SK-N-SH (cell line): Measurements from ENCODE around the gene HASPIN.

Experiments used
- CHD2 ChIP-seq: fragments of 150-350 bp; IDR thresholded peaks from 2 replicates; pipeline ENCODE4 v1.6.1; 2018; ENCODE audit warnings: low read length; ENCODE audit not compliant: partially characterized antibody
- EP300 ChIP-seq, 2 experiments: IDR thresholded peaks; 2 replicates each; pipeline versions ENCODE4 v1.4.0 to v1.6.1; 2012; ENCODE audit warnings: borderline replicate concordance in 1 of 2, low read depth in 1 of 2, low read length in 1 of 2
- EZH2phosphoT487 ChIP-seq: fragments of 200-600 bp; sonication (generic); IDR thresholded peaks from 2 replicates; pipeline ENCODE4 v1.6.1; 2017; ENCODE audit warnings: low read depth, mixed run types, mild to moderate bottlenecking, antibody characterized with exemption, moderate library complexity, borderline replicate concordance
- FOXM1 ChIP-seq: IDR thresholded peaks from 2 replicates; pipeline ENCODE4 v1.4.0; 2012; ENCODE audit warnings: low read depth, mild to moderate bottlenecking
- POLR2AphosphoS5 ChIP-seq: IDR thresholded peaks from 2 replicates; pipeline ENCODE4 v1.6.1; 2012; ENCODE audit warnings: low read depth, low read length
- SMC3 ChIP-seq: IDR thresholded peaks from 2 replicates; pipeline ENCODE4 v1.6.1; 2012; ENCODE audit warnings: low read depth, low read length, improper control_type of control experiment
- TF ChIP-seq, protein P1 (sequence below): fragments of 200-600 bp; sonication (generic); IDR thresholded peaks from 2 replicates; pipeline ENCODE4 v1.6.1; 2017; ENCODE audit warnings: antibody characterized with exemption, mild to moderate bottlenecking, moderate library complexity
- TF ChIP-seq, protein P2 (sequence below): IDR thresholded peaks from 2 replicates; pipeline ENCODE4 v1.6.1; 2012; ENCODE audit warnings: mild to moderate bottlenecking, low read depth, low read length, moderate library complexity
- TF ChIP-seq, protein P3 (sequence below): fragments of 150-350 bp; IDR thresholded peaks from 2 replicates; pipeline ENCODE4 v1.6.1; 2016; ENCODE audit warnings: mild to moderate bottlenecking, low read depth, low read length

DNA sequence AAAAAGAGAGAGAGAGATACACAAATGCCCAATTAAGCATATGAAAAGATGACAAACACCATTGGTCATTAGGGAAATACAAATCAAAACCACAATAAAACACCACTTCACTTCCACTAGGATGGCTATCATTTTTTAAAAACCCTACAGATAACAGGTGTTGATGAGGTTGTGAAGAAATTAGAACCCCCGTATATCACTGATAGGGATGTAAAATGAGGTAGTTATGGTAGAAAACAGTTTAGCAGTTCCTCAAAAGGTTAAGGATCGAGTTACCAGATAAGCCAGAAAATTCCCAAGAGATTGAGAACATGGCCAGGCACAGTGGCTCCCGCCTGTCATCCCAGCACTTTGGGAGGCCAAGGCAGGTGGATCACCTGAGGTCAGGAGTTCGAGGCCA is 30.6 kb upstream of the HASPIN start:
- TF ChIP-seq POLR2AphosphoS5 (no peak), EP300 (IDR thresholded peaks at IDR 0.05; ENCODE audit: borderline replicate concordance in 1 of 2, low read depth in 1 of 2, low read length in 1 of 2) (no peak), CHD2 (no peak), FOXM1 (no peak), EZH2phosphoT487 (no peak), SMC3 (no peak)
- TF ChIP-seq, protein P1, sequence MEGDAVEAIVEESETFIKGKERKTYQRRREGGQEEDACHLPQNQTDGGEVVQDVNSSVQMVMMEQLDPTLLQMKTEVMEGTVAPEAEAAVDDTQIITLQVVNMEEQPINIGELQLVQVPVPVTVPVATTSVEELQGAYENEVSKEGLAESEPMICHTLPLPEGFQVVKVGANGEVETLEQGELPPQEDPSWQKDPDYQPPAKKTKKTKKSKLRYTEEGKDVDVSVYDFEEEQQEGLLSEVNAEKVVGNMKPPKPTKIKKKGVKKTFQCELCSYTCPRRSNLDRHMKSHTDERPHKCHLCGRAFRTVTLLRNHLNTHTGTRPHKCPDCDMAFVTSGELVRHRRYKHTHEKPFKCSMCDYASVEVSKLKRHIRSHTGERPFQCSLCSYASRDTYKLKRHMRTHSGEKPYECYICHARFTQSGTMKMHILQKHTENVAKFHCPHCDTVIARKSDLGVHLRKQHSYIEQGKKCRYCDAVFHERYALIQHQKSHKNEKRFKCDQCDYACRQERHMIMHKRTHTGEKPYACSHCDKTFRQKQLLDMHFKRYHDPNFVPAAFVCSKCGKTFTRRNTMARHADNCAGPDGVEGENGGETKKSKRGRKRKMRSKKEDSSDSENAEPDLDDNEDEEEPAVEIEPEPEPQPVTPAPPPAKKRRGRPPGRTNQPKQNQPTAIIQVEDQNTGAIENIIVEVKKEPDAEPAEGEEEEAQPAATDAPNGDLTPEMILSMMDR: no peak
- TF ChIP-seq, protein P2, sequence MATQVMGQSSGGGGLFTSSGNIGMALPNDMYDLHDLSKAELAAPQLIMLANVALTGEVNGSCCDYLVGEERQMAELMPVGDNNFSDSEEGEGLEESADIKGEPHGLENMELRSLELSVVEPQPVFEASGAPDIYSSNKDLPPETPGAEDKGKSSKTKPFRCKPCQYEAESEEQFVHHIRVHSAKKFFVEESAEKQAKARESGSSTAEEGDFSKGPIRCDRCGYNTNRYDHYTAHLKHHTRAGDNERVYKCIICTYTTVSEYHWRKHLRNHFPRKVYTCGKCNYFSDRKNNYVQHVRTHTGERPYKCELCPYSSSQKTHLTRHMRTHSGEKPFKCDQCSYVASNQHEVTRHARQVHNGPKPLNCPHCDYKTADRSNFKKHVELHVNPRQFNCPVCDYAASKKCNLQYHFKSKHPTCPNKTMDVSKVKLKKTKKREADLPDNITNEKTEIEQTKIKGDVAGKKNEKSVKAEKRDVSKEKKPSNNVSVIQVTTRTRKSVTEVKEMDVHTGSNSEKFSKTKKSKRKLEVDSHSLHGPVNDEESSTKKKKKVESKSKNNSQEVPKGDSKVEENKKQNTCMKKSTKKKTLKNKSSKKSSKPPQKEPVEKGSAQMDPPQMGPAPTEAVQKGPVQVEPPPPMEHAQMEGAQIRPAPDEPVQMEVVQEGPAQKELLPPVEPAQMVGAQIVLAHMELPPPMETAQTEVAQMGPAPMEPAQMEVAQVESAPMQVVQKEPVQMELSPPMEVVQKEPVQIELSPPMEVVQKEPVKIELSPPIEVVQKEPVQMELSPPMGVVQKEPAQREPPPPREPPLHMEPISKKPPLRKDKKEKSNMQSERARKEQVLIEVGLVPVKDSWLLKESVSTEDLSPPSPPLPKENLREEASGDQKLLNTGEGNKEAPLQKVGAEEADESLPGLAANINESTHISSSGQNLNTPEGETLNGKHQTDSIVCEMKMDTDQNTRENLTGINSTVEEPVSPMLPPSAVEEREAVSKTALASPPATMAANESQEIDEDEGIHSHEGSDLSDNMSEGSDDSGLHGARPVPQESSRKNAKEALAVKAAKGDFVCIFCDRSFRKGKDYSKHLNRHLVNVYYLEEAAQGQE: no peak
- TF ChIP-seq, protein P3, sequence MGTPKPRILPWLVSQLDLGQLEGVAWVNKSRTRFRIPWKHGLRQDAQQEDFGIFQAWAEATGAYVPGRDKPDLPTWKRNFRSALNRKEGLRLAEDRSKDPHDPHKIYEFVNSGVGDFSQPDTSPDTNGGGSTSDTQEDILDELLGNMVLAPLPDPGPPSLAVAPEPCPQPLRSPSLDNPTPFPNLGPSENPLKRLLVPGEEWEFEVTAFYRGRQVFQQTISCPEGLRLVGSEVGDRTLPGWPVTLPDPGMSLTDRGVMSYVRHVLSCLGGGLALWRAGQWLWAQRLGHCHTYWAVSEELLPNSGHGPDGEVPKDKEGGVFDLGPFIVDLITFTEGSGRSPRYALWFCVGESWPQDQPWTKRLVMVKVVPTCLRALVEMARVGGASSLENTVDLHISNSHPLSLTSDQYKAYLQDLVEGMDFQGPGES: no peak
